Measurements from ENCODE around the gene C1QB.

Gene C1QB

DNA sequence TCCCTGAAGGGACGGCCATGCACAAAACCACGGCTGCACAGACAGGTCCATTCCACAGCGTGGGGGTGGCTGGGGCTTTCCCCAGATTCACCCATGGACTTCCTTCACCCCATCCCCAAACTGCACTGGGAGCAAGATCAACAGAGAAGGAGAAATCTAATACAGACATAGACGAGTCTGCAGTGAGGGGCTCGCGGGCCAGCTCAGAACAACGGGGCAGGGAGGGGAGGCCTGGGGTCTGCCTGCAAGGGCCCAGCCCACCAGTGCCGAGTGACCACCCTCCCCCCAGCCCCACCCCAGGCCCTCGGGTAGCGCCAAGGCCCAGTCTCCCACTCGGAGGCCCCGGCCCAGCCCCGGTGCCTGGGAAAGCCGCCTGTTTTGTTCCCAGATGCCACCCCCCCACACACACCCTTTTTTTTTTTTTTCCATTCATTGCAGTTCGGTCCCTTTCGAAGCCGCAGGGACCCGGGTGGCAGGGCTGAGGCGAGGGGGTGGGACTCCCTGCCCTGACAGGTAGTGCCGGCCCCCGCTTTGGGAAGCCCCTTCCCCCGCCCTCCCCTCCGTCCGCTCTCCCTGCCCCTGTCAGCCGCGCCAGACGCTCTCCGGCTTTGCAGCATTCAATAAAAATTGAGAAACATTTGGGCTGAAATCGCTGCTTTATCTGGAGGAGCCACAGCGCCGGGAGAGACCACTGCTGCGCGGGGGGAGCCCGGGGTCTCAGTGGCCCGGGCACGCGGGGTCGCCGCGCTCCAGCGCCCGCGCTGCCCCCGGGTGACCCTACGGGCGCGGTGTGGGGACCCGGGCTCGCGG, 57.1 kb downstream of the C1QB start:
- no peak for TF ChIP-seq CTCF (IDR thresholded peaks at IDR 0.05; ENCODE audit: low read depth, low read length)
- peak; percentile 64 to 84 for DNase-seq (ENCODE audit: low read depth in 2 of 2)

DNA sequence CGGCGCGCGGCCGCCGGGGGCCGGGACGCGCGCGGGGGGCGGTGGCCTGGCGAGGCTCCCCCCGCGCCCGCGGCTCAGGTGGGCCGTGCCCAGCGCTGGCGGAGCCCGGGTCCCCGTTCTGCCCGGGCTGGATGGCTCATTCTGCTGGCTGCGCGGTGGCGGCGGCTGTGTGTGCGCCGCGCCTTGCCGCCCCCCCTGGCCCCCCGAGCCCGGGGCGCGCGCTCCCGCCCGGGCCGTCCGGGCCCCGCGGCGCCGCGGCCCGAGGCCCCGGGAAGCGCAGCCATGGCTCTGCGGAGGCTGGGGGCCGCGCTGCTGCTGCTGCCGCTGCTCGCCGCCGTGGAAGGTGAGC, 57.6 kb downstream of the C1QB start, which contains the start of gene EPHB2:
TSS of gene EPHB2 (plus strand) at position 139 of the 349 bp plus-strand sequence. CDS start at position 283, 144 bp downstream.
- H3K4me3 ChIP-seq (replicated peaks in 1 of 2; ENCODE audit: low read depth in 2 of 2, low read length in 2 of 2): peak within 1 kb of the TSS; percentile 39 to 41
- TF ChIP-seq CTCF (IDR thresholded peaks at IDR 0.05; ENCODE audit: low read depth, low read length): no peak
- DNase-seq (ENCODE audit: low read depth in 2 of 2): peak in 1 of 2 donors; percentile 11

More for the DNA sequence above, 57.1 kb downstream of the C1QB start:
- peak overlapping the region; percentile 30 to 33 for H3K4me3 ChIP-seq (replicated peaks in 1 of 2; ENCODE audit: low read depth in 2 of 2, low read length in 2 of 2)

GRCh38 chr1:22711071-22711470, 58.0 kb downstream of the C1QB start:
- no peak for DNase-seq (ENCODE audit: low read depth in 2 of 2)
- H3K4me3 ChIP-seq (replicated peaks in 1 of 2; ENCODE audit: low read depth in 2 of 2, low read length in 2 of 2): peak overlapping the region in 1 of 2 donors; percentile 30
- TF ChIP-seq CTCF (IDR thresholded peaks at IDR 0.05; ENCODE audit: low read depth, low read length): no peak
